ENCODE measurements around the gene NOL3.

The NOL3 gene

GRCh38 chr16:67146523-67147357, 23.6 kb upstream of the NOL3 start:
- TF ChIP-seq POLR2AphosphoS5 (IDR thresholded peaks at IDR 0.05; ENCODE audit: low read depth), result no peak
- no peak for TF ChIP-seq SPI1 (IDR thresholded peaks at IDR 0.05; ENCODE audit: borderline replicate concordance, low read depth)
- TF ChIP-seq REST (IDR thresholded peaks at IDR 0.05; ENCODE audit: insufficient replicate concordance, low read depth), result no peak
- TF ChIP-seq GABPA (IDR thresholded peaks at IDR 0.05; ENCODE audit: low read depth), result no peak
- TF ChIP-seq CTCF (IDR thresholded peaks at IDR 0.05; ENCODE audit: insufficient read depth, low read length), result no peak
- no peak overlapping the region for H3K4me3 ChIP-seq (replicated peaks; ENCODE audit: insufficient read depth, low read length)
- H3K27ac ChIP-seq (replicated peaks), result no peak overlapping the region
- DNase-seq (ENCODE audit: low read depth in 1 of 2, low spot score in 1 of 2), result no peak
- H3K27me3 ChIP-seq (ENCODE audit: insufficient read depth, poor library complexity, severe bottlenecking), result peaks cover 14% of the 10 kb centered on the region

- DNase-seq (ENCODE audit: low read depth in 1 of 2, low spot score in 1 of 2), result no peak
- no peak overlapping the region for H3K27ac ChIP-seq (replicated peaks)
- no peak for TF ChIP-seq CTCF (IDR thresholded peaks at IDR 0.05; ENCODE audit: insufficient read depth, low read length)
- no peak for TF ChIP-seq GABPA (IDR thresholded peaks at IDR 0.05; ENCODE audit: low read depth)
- TF ChIP-seq SPI1 (IDR thresholded peaks at IDR 0.05; ENCODE audit: borderline replicate concordance, low read depth), result no peak
- TF ChIP-seq REST (IDR thresholded peaks at IDR 0.05; ENCODE audit: insufficient replicate concordance, low read depth), result no peak
- no peak for TF ChIP-seq POLR2AphosphoS5 (IDR thresholded peaks at IDR 0.05; ENCODE audit: low read depth)
- H3K27me3 ChIP-seq (ENCODE audit: insufficient read depth, poor library complexity, severe bottlenecking), result peaks cover 14% of the 10 kb centered on the region
- no peak overlapping the region for H3K4me3 ChIP-seq (replicated peaks; ENCODE audit: insufficient read depth, low read length)
Measured at GRCh38 chr16:67147437-67148140, 22.7 kb upstream of the NOL3 start.

- Histone ChIP-seq H3K27me3 (ENCODE audit: insufficient read depth, poor library complexity, severe bottlenecking) (peaks cover 14% of the 10 kb centered on the region), H3K27ac (replicated peaks) (no peak overlapping the region), H3K4me3 (replicated peaks; ENCODE audit: insufficient read depth, low read length) (no peak overlapping the region)
- no peak for DNase-seq (ENCODE audit: low read depth in 1 of 2, low spot score in 1 of 2)
- TF ChIP-seq POLR2AphosphoS5 (IDR thresholded peaks at IDR 0.05; ENCODE audit: low read depth), result no peak
- TF ChIP-seq SPI1 (IDR thresholded peaks at IDR 0.05; ENCODE audit: borderline replicate concordance, low read depth), result no peak
- no peak for TF ChIP-seq CTCF (IDR thresholded peaks at IDR 0.05; ENCODE audit: insufficient read depth, low read length)
- TF ChIP-seq GABPA (IDR thresholded peaks at IDR 0.05; ENCODE audit: low read depth), result no peak
- TF ChIP-seq REST (IDR thresholded peaks at IDR 0.05; ENCODE audit: insufficient replicate concordance, low read depth), result no peak
Measured at GRCh38 chr16:67148221-67148620, 22.1 kb upstream of the NOL3 start.
